ENCODE results near the gene HSD17B4.
"Not testable (repeated sequence)": the region's sequence is repeated elsewhere in the genome, so short reads cannot be mapped to it uniquely, and the experiment has no call there.

HSD17B4 gene

GRCh38 chr5:119480629-119481028 lies 28.3 kb downstream of the HSD17B4 start:
- DNase-seq = not testable (repeated sequence)

DNA sequence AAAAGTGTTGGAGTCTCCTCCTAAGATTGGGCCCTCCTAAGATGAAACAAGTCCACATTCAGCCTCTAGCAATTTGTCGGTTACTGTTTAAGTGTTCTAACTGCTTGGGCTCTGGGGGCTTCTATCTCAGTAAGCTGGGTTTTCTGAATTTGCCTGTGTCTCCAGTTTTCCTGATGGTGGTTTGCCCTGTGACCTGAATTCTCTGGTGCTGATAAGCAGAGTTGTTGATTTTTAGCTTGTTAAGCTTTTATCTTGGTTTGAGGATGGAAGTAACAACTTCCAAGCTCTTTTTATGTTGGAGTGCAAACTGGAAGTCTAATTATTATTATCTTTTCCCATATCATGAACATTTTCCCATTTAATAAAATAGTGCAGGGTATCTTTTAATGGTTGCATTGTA lies 30.9 kb downstream of the HSD17B4 start:
- no peak for DNase-seq

- no peak for DNase-seq
These were observed 32.6 kb downstream of the HSD17B4 start for GRCh38 chr5:119484884-119485283.

GRCh38 chr5:119501671-119502179 lies 49.4 kb downstream of the HSD17B4 start:
- DNase-seq = no peak

DNA sequence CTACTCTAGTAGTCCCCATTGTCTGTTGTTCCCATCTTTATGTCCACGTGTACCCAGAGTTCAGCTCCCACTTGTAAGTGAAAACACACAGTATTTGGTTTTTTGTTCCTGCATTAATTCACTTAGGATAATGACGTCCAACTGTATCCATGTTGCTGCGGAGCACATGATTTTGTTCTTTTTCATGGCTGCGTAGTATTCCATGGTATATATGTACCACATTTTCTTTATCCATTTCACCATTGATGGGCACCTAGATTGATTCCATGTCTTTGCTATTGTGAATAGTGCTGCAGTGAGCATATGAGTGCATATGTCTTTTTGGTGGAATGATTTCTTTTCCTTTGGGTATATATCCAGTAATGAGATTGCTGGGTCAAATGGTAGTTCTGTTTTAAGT lies 51.6 kb downstream of the HSD17B4 start:
- DNase-seq = not testable (repeated sequence)

DNA sequence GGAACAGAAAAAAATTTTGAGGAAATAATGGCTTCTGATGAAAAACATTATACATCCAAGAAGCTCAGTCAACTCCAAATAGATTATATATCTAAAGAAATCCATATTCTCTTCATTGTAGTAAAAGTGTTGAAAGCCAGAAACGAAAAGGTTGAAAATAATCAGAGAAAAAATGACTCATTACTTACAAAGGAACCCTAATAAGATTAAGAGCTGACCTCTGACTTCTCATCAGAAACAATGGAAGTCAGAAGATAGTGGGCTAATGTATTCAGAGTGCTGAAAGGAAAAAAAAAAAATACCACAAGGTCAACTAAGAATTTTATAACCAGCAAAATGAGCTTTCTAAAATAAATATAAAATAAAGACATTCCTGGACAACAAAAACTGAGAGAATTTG lies 60.0 kb downstream of the HSD17B4 start:
- no peak for DNase-seq

- DNase-seq = no peak
These were observed 62.9 kb downstream of the HSD17B4 start for GRCh38 chr5:119515192-119515591.

DNA sequence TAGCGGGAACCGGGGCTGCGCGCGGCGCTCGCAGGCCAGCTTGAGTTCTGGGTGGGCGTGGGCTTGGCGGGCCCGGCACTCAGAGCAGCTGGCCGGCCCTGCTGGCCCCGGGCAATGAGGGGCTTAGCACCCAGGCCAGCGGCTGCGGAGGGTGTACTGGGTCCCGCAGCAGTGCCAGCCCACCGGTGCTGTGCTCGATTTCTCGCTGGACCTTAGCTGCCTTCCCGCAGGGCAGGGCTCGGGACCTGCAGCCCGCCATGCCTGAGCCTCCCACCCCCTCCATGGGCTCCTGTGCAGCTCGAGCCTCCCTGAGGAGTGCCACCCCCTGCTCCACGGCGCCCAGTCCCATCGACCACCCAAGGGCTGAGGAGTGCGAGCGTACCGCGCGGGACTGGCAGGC lies 64.8 kb downstream of the HSD17B4 start:
- not testable (repeated sequence) for DNase-seq

GRCh38 chr5:119521232-119521631 lies 68.9 kb downstream of the HSD17B4 start:
- no peak for DNase-seq

GRCh38 chr5:119522841-119523240 lies 70.5 kb downstream of the HSD17B4 start:
- no peak for DNase-seq

GRCh38 chr5:119524485-119524884 lies 72.2 kb downstream of the HSD17B4 start:
- no peak for DNase-seq

DNA sequence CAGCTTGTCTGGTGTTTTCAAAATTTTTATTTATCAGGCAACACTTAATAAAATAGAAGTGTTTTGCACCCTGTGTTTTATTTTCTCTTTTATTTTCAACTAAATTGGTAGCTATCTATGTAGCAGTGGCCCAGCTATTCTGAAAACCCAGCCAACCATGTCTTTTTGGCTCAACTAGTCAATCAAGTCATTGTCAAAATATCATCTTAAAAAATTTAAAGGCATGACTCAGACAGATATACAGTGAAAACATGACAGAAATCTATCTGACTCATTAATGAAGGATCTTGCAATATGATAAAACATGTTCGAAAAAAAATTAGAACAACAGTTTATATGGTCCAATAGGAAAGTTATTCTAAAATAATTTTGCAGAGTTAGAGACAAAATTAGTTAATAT lies 75.1 kb downstream of the HSD17B4 start:
- DNase-seq = no peak

GRCh38 chr5:119529811-119530210 lies 77.5 kb downstream of the HSD17B4 start:
- no peak for DNase-seq

DNA sequence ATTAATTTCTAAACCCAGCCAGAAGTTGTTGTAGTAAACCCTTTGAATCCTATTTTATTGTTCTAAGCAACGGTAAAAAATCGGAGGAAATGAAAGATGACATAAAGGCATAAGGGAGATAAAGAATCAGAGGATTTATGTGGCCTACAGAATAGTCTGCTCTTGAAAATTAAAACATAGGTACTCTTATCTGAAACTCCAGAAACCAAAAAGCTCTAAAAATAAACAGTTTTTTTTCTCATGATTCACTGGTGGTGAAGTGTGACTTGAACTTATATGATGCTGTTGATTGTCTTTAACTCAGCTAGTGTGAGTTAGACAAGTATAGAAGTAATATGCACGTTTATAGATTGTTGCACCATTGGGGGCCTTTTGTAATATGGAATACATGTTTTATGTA lies 80.3 kb downstream of the HSD17B4 start:
- DNase-seq = no peak

GRCh38 chr5:119537704-119538103 lies 85.4 kb downstream of the HSD17B4 start:
- DNase-seq = no peak

DNA sequence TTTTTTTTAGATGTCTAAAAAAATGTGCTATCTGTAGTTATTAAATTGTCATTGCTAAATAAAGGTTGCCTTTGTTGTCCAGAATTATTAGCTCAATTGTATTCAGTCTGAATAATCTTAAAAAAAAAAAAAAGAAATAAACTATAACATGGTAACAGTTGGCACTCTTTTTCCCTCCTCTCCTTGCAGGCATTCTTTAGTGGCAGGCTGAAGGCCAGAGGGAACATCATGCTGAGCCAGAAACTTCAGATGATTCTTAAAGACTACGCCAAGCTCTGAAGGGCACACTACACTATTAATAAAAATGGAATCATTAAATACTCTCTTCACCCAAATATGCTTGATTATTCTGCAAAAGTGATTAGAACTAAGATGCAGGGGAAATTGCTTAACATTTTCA lies 89.4 kb downstream of the HSD17B4 start:
- DNase-seq = no peak

DNA sequence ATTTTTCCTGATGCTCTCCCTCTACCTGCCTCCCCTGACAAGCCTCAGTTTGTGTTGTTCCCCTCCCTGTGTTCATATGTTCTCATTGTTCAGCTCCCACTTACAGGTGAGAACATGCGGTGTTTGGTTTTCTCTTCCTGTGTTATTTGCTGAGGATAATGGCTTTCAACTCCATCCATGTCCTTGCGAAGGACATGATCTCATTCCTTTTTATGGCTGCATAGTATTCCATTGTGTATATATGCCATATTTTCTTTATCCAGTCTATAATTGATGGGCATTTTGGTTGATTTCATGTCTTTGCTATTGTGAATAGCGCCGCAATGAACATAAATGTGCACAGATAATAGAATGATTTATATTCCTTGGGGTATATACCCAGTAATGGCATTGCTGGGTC lies 99.5 kb downstream of the HSD17B4 start:
- DNase-seq = no peak

- no peak for DNase-seq
These were observed 102.3 kb downstream of the HSD17B4 start for GRCh38 chr5:119554597-119554996.

- DNase-seq = no peak
These were observed 118.6 kb downstream of the HSD17B4 start for GRCh38 chr5:119570910-119571309.

GRCh38 chr5:119578937-119579336 lies 126.6 kb downstream of the HSD17B4 start:
- no peak for DNase-seq

DNA sequence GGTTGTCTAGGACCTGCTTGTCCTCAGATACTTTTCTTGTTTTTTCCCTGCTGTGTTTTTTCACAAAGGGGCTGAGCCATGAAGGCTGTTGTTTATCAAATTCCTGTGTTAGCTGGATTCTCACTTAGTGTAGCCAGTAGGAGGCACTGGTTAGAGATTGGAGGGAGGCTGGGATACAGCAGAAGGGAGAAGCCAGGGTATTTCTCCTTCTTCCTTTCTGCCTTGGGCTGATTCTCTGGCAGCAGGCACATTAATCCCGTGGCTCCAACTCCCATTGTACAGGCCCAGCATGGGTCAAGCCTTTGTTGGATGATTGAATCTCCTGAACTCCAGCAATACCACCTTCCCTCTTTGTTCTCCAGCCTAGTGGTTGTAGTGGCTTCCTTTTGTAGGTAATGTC lies 130.7 kb downstream of the HSD17B4 start:
- no peak for DNase-seq

GRCh38 chr5:119583684-119584083 lies 131.4 kb downstream of the HSD17B4 start:
- DNase-seq = no peak

Measured in CD4-positive, alpha-beta T cell treated with Interleukin-17A for 4 hours (primary cell).